Tibial artery (tissue), 4 donors: ENCODE data around the gene ARL15.

Experiments used
- DNase-seq, 2 donors: peaks; one replicate each; pipeline ENCODE4 v3.0.0-alpha.2; 2019
- H3K27ac ChIP-seq, 2 donors: fragments of 200-600 bp; sonication (generic) in 1 of 2; 1 replicate in 1 of 2; 2 replicates in 1 of 2; pipeline ENCODE4 v1.5.1; 2018 to 2019; ENCODE audit warnings: mild to moderate bottlenecking in 1 of 2
- H3K27me3 ChIP-seq, 2 donors: fragments of 200-600 bp; sonication (generic) in 1 of 2; one replicate each; pipeline versions ENCODE4 v1.5.1 to v1.6.0; 2016 to 2019
- H3K36me3 ChIP-seq, 3 donors: fragments of 200-600 bp; sonication (generic) in 2 of 3; one replicate each; pipeline ENCODE4 v1.5.1; 2016 to 2019; ENCODE audit warnings: mild to moderate bottlenecking in 2 of 3
- H3K4me1 ChIP-seq, 4 donors: fragments of 200-600 bp; sonication (generic) in 2 of 4; 1 replicate in 3 of 4; 2 replicates in 1 of 4; pipeline ENCODE4 v1.5.1; 2016 to 2019
- H3K4me3 ChIP-seq, 2 donors: fragments of 200-600 bp; sonication (generic) in 1 of 2; 1 replicate in 1 of 2; 2 replicates in 1 of 2; pipeline ENCODE4 v1.5.1; 2018 to 2019; ENCODE audit warnings: mild to moderate bottlenecking in 2 of 2
- H3K9me3 ChIP-seq, 3 donors: fragments of 200-600 bp; sonication (generic) in 1 of 3; one replicate each; pipeline ENCODE4 v1.5.1; 2016 to 2019
- CTCF ChIP-seq, 2 experiments: fragments of 200-600 bp in 1 of 2; fragments of 450-650 bp in 1 of 2; IDR thresholded peaks; one replicate each; pipeline ENCODE4 v1.5.1; 2017 to 2019; ENCODE audit warnings: antibody characterized with exemption in 2 of 2, mild to moderate bottlenecking in 1 of 2, moderate library complexity in 1 of 2
- intact Hi-C: fragments of 100-400 bp; cut with DNase I; formaldehyde crosslinking; loops from one replicate; pipeline ENCODE4 v1.15.0; 2023; ENCODE audit warnings: low total_unique reads

ARL15 gene

GRCh38 chr5:54220230-54221040 is 89.9 kb downstream of the ARL15 start:
- H3K4me3 ChIP-seq, result no peak overlapping the region
- no peak for DNase-seq
- H3K9me3 ChIP-seq, result no peaks in the 10 kb centered on the region
- intact Hi-C loops, result loop anchor here (10.0 kb wide), 1 partner anchor 1056 kb away; no protein-coding TSS in a partner anchor
- H3K36me3 ChIP-seq, result no peaks in the 10 kb centered on the region
- TF ChIP-seq CTCF (IDR thresholded peaks at IDR 0.05), result no peak
- no peaks in the 10 kb centered on the region for H3K27me3 ChIP-seq
- no peak overlapping the region for H3K27ac ChIP-seq
- H3K4me1 ChIP-seq, result no peaks in the 10 kb centered on the region

- TF ChIP-seq CTCF (IDR thresholded peaks at IDR 0.05), result peak; percentile 73 to 83
- no peak overlapping the region for H3K4me3 ChIP-seq
- no peaks in the 10 kb centered on the region for H3K27me3 ChIP-seq
- no peak overlapping the region for H3K27ac ChIP-seq
- H3K4me1 ChIP-seq, result no peaks in the 10 kb centered on the region
- H3K9me3 ChIP-seq, result no peaks in the 10 kb centered on the region
- intact Hi-C loops, result loop anchor here (5.0 kb wide), 1 partner anchor 736 kb away; the partner anchor contains the start of gene FST
- no peaks in the 10 kb centered on the region for H3K36me3 ChIP-seq
- no peak for DNase-seq
Measured at GRCh38 chr5:54217826-54218503, 92.4 kb downstream of the ARL15 start.

GRCh38 chr5:54215233-54215736 is 95.1 kb downstream of the ARL15 start:
- no peaks in the 10 kb centered on the region for H3K27me3 ChIP-seq
- no peaks in the 10 kb centered on the region for H3K9me3 ChIP-seq
- peaks cover 0 to 17% (median 0%) of the 10 kb centered on the region in 4 donors for H3K4me1 ChIP-seq
- intact Hi-C loops, result loop anchor here (5.0 kb wide), 1 partner anchor 733 kb away; the partner anchor contains the start of gene FST
- H3K27ac ChIP-seq, result no peak overlapping the region
- DNase-seq, result no peak
- no peak for TF ChIP-seq CTCF (IDR thresholded peaks at IDR 0.05)
- H3K4me3 ChIP-seq, result no peak overlapping the region
- H3K36me3 ChIP-seq, result no peaks in the 10 kb centered on the region

- Histone ChIP-seq H3K27me3 (no peaks in the 10 kb centered on the region), H3K4me3 (no peak overlapping the region), H3K36me3 (no peaks in the 10 kb centered on the region), H3K27ac (no peak overlapping the region), H3K4me1 (peaks cover 0 to 20% (median 0%) of the 10 kb centered on the region in 4 donors), H3K9me3 (no peaks in the 10 kb centered on the region)
- TF ChIP-seq CTCF (IDR thresholded peaks at IDR 0.05), result no peak
- DNase-seq, result no peak
- intact Hi-C loops, result loop anchor here (5.0 kb wide), 1 partner anchor 732 kb away; the partner anchor contains the start of gene FST
Measured at GRCh38 chr5:54214722-54215121, 95.7 kb downstream of the ARL15 start.

GRCh38 chr5:54212331-54212730 is 98.0 kb downstream of the ARL15 start:
- Histone ChIP-seq H3K4me1 (peaks cover 0 to 20% (median 0%) of the 10 kb centered on the region in 4 donors), H3K27me3 (no peaks in the 10 kb centered on the region), H3K4me3 (no peak overlapping the region), H3K36me3 (no peaks in the 10 kb centered on the region), H3K9me3 (no peaks in the 10 kb centered on the region), H3K27ac (no peak overlapping the region)
- intact Hi-C loops, result no loop called here
- TF ChIP-seq CTCF (IDR thresholded peaks at IDR 0.05), result no peak
- no peak for DNase-seq
